Progenitor cell of endocrine pancreas (in vitro differentiated cells): ENCODE measurements around the gene CSRNP3. TPM values are rescaled to one million over a fixed set of nuclear protein-coding genes. Genes with fewer than 3 reads are reported as not detected.
A peak's percentile ranks its signal among the peaks of the same experiment; 100 is the strongest.

Source experiments
- DNase-seq: peaks from one replicate; pipeline ENCODE4 v3.0.0; 2021; ENCODE audit warnings: low spot score; ENCODE audit not compliant: unreplicated experiment
- H3K27ac Mint-ChIP-seq: 2 replicates; pipeline ENCODE4 v1.8.0; 2021; ENCODE audit warnings: mild to moderate bottlenecking, moderate library complexity, mixed read lengths
- H3K27me3 Mint-ChIP-seq: 2 replicates; pipeline ENCODE4 v1.8.0; 2021; ENCODE audit warnings: mixed read lengths
- H3K36me3 Mint-ChIP-seq: 2 replicates; pipeline ENCODE4 v1.8.0; 2022; ENCODE audit warnings: mixed read lengths; ENCODE audit not compliant: insufficient read depth
- H3K4me1 Mint-ChIP-seq: 2 replicates; pipeline ENCODE4 v1.8.0; 2021; ENCODE audit warnings: low read depth, mixed read lengths
- H3K4me3 Mint-ChIP-seq: 2 replicates; pipeline ENCODE4 v1.8.0; 2021; ENCODE audit warnings: low read depth, mild to moderate bottlenecking, moderate library complexity, mixed read lengths
- H3K9me3 Mint-ChIP-seq: 2 replicates; pipeline ENCODE4 v1.8.0; 2021; ENCODE audit warnings: low read depth, mixed read lengths
- CTCF ChIP-seq: fragments of 200-600 bp; sonication (generic); IDR thresholded peaks from one replicate; pipeline ENCODE4 v1.5.0; 2021; ENCODE audit warnings: antibody characterized with exemption, mild to moderate bottlenecking; ENCODE audit not compliant: unreplicated experiment
- long read RNA-seq: library from polyadenylated mRNA; unstranded; transcript quantifications from one replicate; pipeline ENCODE4 v2.0.0, GENCODE V29; 2020
- total RNA-seq: library from RNA; stranded (reverse); gene quantifications from 2 replicates; pipeline ENCODE4 v1.2.1, GENCODE V29; 2021

The CSRNP3 gene
- 10.7 and 14.8 TPM in 2 replicates for total RNA-seq
- long read RNA-seq, transcript CSRNP3-205 (7 exons, 1,688 nt) = major isoform, 30 of 52 reads
- long read RNA-seq, partial matches to known transcripts = 13 of 52 reads
- long read RNA-seq, other reads (novel, unspliced or antisense) = 7 of 52 reads

GRCh38 chr2:165469417-165469816 lies at the start of gene CSRNP3:
Gene CSRNP3, plus strand, starts transcription at chr2:165469698. Its CDS starts 125,368 bp downstream, at chr2:165595066.
- H3K9me3 Mint-ChIP-seq = no peaks in the 10 kb centered on the region
- TF ChIP-seq CTCF = no peak
- peak within 1 kb of the TSS; percentile 91 for H3K27ac Mint-ChIP-seq

GRCh38 chr2:165420231-165420630 lies 49.3 kb upstream of the CSRNP3 start:
- H3K36me3 Mint-ChIP-seq = no peaks in the 10 kb centered on the region
- H3K27ac Mint-ChIP-seq = no peak overlapping the region
- no peak overlapping the region for H3K4me3 Mint-ChIP-seq
- DNase-seq = no peak
- no peaks in the 10 kb centered on the region for H3K4me1 Mint-ChIP-seq
- no peak for TF ChIP-seq CTCF
- peaks cover 10% of the 10 kb centered on the region for H3K9me3 Mint-ChIP-seq
- H3K27me3 Mint-ChIP-seq = no peaks in the 10 kb centered on the region

More at GRCh38 chr2:165469417-165469816, at the start of gene CSRNP3:
- peak; percentile 15 for DNase-seq
- Mint-ChIP-seq H3K36me3 (no peaks in the 10 kb centered on the region), H3K4me1 (peaks cover 14% of the 10 kb centered on the region), H3K27me3 (no peaks in the 10 kb centered on the region), H3K4me3 (peak within 1 kb of the TSS; percentile 85)

DNA sequence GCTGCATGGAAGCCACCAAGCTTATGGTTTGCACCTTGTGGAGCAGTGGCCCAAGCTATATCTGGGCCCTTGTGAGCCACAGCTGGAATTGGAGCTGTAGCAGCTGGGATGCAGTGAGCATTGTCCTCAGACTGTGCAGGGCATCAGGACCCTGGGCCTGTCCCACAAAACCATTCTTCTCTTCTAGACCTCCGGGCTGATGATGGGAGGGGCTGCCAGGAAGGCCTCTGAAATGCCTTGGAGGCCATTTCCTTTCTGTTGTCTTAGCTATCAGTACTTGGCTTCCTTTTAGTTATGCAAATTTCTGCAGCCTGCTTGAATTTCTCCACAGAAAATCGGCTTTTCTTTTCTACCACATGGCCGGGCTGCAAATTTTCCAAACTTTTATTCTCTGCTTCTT lies 46.4 kb upstream of the CSRNP3 start:
- H3K9me3 Mint-ChIP-seq = peaks cover 10% of the 10 kb centered on the region

GRCh38 chr2:165425556-165425955 lies 43.9 kb upstream of the CSRNP3 start:
- DNase-seq = no peak
- H3K27me3 Mint-ChIP-seq = no peaks in the 10 kb centered on the region
- no peaks in the 10 kb centered on the region for H3K4me1 Mint-ChIP-seq
- H3K36me3 Mint-ChIP-seq = no peaks in the 10 kb centered on the region
- H3K4me3 Mint-ChIP-seq = no peak overlapping the region
- H3K27ac Mint-ChIP-seq = no peak overlapping the region
- peaks cover 10% of the 10 kb centered on the region for H3K9me3 Mint-ChIP-seq
- TF ChIP-seq CTCF = no peak

More for the DNA sequence above, 46.4 kb upstream of the CSRNP3 start:
- Mint-ChIP-seq H3K36me3 (no peaks in the 10 kb centered on the region), H3K4me3 (no peak overlapping the region), H3K4me1 (no peaks in the 10 kb centered on the region), H3K27ac (no peak overlapping the region), H3K27me3 (no peaks in the 10 kb centered on the region)
- no peak for DNase-seq
- TF ChIP-seq CTCF = no peak

- Mint-ChIP-seq H3K4me3 (no peak overlapping the region), H3K9me3 (peaks cover 3% of the 10 kb centered on the region), H3K27ac (no peak overlapping the region), H3K4me1 (no peaks in the 10 kb centered on the region), H3K36me3 (no peaks in the 10 kb centered on the region), H3K27me3 (no peaks in the 10 kb centered on the region)
- DNase-seq = no peak
- TF ChIP-seq CTCF = no peak
These were observed 41.8 kb upstream of the CSRNP3 start for GRCh38 chr2:165427686-165428085.
